ENCODE results near the gene TLE7. TPM values are rescaled to one million over a fixed set of nuclear protein-coding genes. Genes with fewer than 3 reads are reported as not detected.

Gene TLE7
- total RNA-seq, 1 experiment from 2014 or later: not detected

- Histone ChIP-seq H3K4me3 (no peak overlapping the region; the same call in 1 of the 2 replicates), H3K4me1 (replicated peaks; ENCODE audit: insufficient read depth) (no peaks in the 10 kb centered on the region), H3K9me2 (ENCODE audit: insufficient read depth) (no peaks in the 10 kb centered on the region), H3F3A (ENCODE audit: insufficient read depth, low read depth) (no peaks in the 10 kb centered on the region; the same call in 1 of the 2 replicates), H3K9me3 (ENCODE audit: insufficient read depth, low read depth) (peaks cover 54% of the 10 kb centered on the region), H3K27me3 (ENCODE audit: insufficient read depth, low read depth) (no peaks in the 10 kb centered on the region), H3K27ac (no peak overlapping the region), H2AFZ (no peak overlapping the region), H3K4me2 (no peak overlapping the region), H4K20me1 (ENCODE audit: insufficient read depth) (no peaks in the 10 kb centered on the region), H3K36me3 (ENCODE audit: low read depth) (peaks cover 51% of the 10 kb centered on the region), H3K79me2 (ENCODE audit: low read depth) (no peaks in the 10 kb centered on the region)
- POLR2A ChIA-PET (ENCODE audit: unreplicated experiment): no interaction called here
- CTCF ChIA-PET: no interaction called here
- TF ChIP-seq EZH2 (IDR thresholded peaks at IDR 0.05; ENCODE audit: low read depth) (no peak), CTCF (conservative IDR thresholded peaks at IDR 0.05) (no peak)
- no peak for DNase-seq
- intact Hi-C loops (cut with micrococcal nuclease; ENCODE audit: unreplicated experiment): no loop called here
- no TSS peak for BruUV-seq (replicated peaks)
Measured at GRCh38 chr16:71449020-71449419, 7.2 kb upstream of the TLE7 start.

- H3K9me3 ChIP-seq (ENCODE audit: insufficient read depth, low read depth): peaks cover 54% of the 10 kb centered on the region
- H3K4me1 ChIP-seq (replicated peaks; ENCODE audit: insufficient read depth): no peaks in the 10 kb centered on the region
- H3F3A ChIP-seq (ENCODE audit: insufficient read depth, low read depth): no peaks in the 10 kb centered on the region; the same call in 1 of the 2 replicates
- POLR2A ChIA-PET (ENCODE audit: unreplicated experiment): no interaction called here
- CTCF ChIA-PET: no interaction called here
- no peak for DNase-seq
- no peak overlapping the region for H3K4me2 ChIP-seq
- no peak overlapping the region for H2AFZ ChIP-seq
- no peaks in the 10 kb centered on the region for H3K79me2 ChIP-seq (ENCODE audit: low read depth)
- no peaks in the 10 kb centered on the region for H3K9me2 ChIP-seq (ENCODE audit: insufficient read depth)
- no peak overlapping the region for H3K27ac ChIP-seq
- TF ChIP-seq CTCF (conservative IDR thresholded peaks at IDR 0.05) (no peak), EZH2 (IDR thresholded peaks at IDR 0.05; ENCODE audit: low read depth) (no peak)
- no peaks in the 10 kb centered on the region for H4K20me1 ChIP-seq (ENCODE audit: insufficient read depth)
- no TSS peak for BruUV-seq (replicated peaks)
- H3K27me3 ChIP-seq (ENCODE audit: insufficient read depth, low read depth): no peaks in the 10 kb centered on the region
- intact Hi-C loops (cut with micrococcal nuclease; ENCODE audit: unreplicated experiment): no loop called here
- H3K4me3 ChIP-seq: no peak overlapping the region
- H3K36me3 ChIP-seq (ENCODE audit: low read depth): peaks cover 51% of the 10 kb centered on the region
Measured at GRCh38 chr16:71448274-71448866, 6.5 kb upstream of the TLE7 start.

- Histone ChIP-seq H3K27me3 (ENCODE audit: insufficient read depth, low read depth) (peaks cover 12% of the 10 kb centered on the region), H3K79me2 (ENCODE audit: low read depth) (no peaks in the 10 kb centered on the region), H3K4me2 (no peak overlapping the region), H3K4me3 (no peak overlapping the region), H3F3A (ENCODE audit: insufficient read depth, low read depth) (no peaks in the 10 kb centered on the region; the same call in 1 of the 2 replicates), H3K27ac (no peak overlapping the region), H2AFZ (no peak overlapping the region), H4K20me1 (ENCODE audit: insufficient read depth) (no peaks in the 10 kb centered on the region), H3K9me2 (ENCODE audit: insufficient read depth) (no peaks in the 10 kb centered on the region), H3K4me1 (replicated peaks; ENCODE audit: insufficient read depth) (no peaks in the 10 kb centered on the region), H3K36me3 (ENCODE audit: low read depth) (peaks cover 7% of the 10 kb centered on the region; the same call in 1 of the 2 replicates), H3K9me3 (ENCODE audit: insufficient read depth, low read depth) (peaks cover 31% of the 10 kb centered on the region)
- intact Hi-C loops (cut with micrococcal nuclease; ENCODE audit: unreplicated experiment): no loop called here
- TF ChIP-seq EZH2 (IDR thresholded peaks at IDR 0.05; ENCODE audit: low read depth) (no peak), CTCF (conservative IDR thresholded peaks at IDR 0.05) (no peak)
- ChIA-PET POLR2A (ENCODE audit: unreplicated experiment) (no interaction called here), CTCF (no interaction called here)
- no TSS peak for BruUV-seq (replicated peaks)
- DNase-seq: no peak
Measured at GRCh38 chr16:71443714-71444113, 1.9 kb upstream of the TLE7 start.
